AG04449 (cell line): ENCODE measurements around the gene ADPGK.
"Not testable (repeated sequence)": the region's sequence is repeated elsewhere in the genome, so short reads cannot be mapped to it uniquely, and the experiment has no call there.

Experiments
- CTCF ChIA-PET: fragments of 350-600 bp; formaldehyde crosslinking; extraction: SDS; loops from one replicate; lab custom pipeline; 2021; ENCODE audit warnings: antibody characterized with exemption; lab: Yijun Ruan, JAX
- POLR2A ChIA-PET: fragments of 400-600, 350-600 bp; formaldehyde crosslinking; extraction: SDS; loops from one replicate; lab custom pipeline; 2020; ENCODE audit warnings: antibody characterized with exemption, inconsistent platforms; lab: Yijun Ruan, JAX
- DNase-seq: peaks from one replicate; pipeline ENCODE4 v3.0.0-alpha.2; 2010; ENCODE audit warnings: low read depth, low spot score
- H3K4me3 ChIP-seq: 2 replicates; pipeline ENCODE4 v1.5.1; 2011; ENCODE audit warnings: low read depth, mild to moderate bottlenecking, control low read depth, low read length
- TF ChIP-seq, protein P1 (sequence below): IDR thresholded peaks from one replicate; pipeline ENCODE4 v1.5.1; 2011; ENCODE audit warnings: mild to moderate bottlenecking, moderate library complexity, low read length, control low read depth, inconsistent platforms; ENCODE audit not compliant: insufficient read depth; ENCODE audit errors: missing control alignments

The ADPGK gene

DNA sequence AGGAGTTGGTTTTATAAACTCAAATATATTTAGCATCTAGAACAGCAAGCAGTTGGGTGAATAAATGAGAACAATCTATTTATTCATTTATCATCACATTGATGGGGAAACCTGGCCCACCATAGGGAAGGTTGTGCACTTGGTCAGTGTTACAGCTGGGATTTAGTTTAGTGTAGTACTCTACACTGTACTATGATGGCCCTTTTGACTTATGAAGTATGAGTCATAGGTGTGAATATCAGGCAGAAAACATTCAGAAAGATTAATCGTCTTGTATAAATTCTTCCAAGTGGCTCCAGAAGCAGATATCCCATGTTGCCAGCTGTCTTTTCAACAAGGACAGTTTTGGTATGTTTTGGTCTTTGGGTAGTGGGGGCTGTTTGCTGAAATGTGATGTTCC is 59.5 kb downstream of the ADPGK start:
- no peak for DNase-seq
- TF ChIP-seq, protein P1, sequence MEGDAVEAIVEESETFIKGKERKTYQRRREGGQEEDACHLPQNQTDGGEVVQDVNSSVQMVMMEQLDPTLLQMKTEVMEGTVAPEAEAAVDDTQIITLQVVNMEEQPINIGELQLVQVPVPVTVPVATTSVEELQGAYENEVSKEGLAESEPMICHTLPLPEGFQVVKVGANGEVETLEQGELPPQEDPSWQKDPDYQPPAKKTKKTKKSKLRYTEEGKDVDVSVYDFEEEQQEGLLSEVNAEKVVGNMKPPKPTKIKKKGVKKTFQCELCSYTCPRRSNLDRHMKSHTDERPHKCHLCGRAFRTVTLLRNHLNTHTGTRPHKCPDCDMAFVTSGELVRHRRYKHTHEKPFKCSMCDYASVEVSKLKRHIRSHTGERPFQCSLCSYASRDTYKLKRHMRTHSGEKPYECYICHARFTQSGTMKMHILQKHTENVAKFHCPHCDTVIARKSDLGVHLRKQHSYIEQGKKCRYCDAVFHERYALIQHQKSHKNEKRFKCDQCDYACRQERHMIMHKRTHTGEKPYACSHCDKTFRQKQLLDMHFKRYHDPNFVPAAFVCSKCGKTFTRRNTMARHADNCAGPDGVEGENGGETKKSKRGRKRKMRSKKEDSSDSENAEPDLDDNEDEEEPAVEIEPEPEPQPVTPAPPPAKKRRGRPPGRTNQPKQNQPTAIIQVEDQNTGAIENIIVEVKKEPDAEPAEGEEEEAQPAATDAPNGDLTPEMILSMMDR: no peak
- no peak overlapping the region for H3K4me3 ChIP-seq
- ChIA-PET POLR2A (no interaction called here), CTCF (interaction anchor here (1.1 to 9.1 kb wide), 9 partner anchors 9 to 361 kb away, joined by 3 to 118 read pairs (median 11); no protein-coding TSS in a partner anchor)

GRCh38 chr15:72722071-72722696 is 61.4 kb downstream of the ADPGK start:
- DNase-seq: peak; percentile 29
- TF ChIP-seq, protein P1: peak; percentile 65
- H3K4me3 ChIP-seq: no peak overlapping the region
- POLR2A ChIA-PET: no interaction called here
- CTCF ChIA-PET: interaction anchor here (0.6 to 9.1 kb wide), 42 partner anchors 9 to 560 kb away, joined by 3 to 118 read pairs (median 4); no protein-coding TSS in a partner anchor

GRCh38 chr15:72708551-72709303 is 74.8 kb downstream of the ADPGK start:
- H3K4me3 ChIP-seq, POLR2A ChIA-PET, DNase-seq: not testable (repeated sequence)
- CTCF ChIA-PET: interaction anchor here (0.8 to 4.6 kb wide), 2 partner anchors 14 to 37 kb away, joined by 3 to 32 read pairs; no protein-coding TSS in a partner anchor

DNA sequence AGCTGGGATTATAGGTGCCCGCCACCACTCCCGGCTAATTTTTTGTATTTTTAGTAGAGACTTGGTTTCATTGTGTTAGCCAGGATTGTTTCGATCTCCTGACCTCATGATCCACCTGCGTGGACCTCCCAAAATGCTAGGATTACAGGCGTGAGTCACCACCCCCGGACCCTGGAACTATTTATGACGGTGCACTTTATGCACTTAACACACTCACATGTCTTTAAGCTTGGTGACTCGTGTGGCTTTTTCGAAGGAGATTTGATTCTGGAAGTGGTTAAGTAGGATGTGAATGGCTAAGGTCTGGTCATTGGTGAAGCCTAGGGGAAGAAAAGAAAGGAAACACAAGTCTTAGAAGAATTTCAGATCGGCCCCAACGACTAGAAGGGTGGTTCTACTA is 77.3 kb downstream of the ADPGK start:
- CTCF ChIA-PET: interaction anchor here (1.9 to 4.6 kb wide), 2 partner anchors 16 to 106 kb away, joined by 8 to 32 read pairs; no protein-coding TSS in a partner anchor
- TF ChIP-seq, protein P1: no peak
- POLR2A ChIA-PET: no interaction called here
- H3K4me3 ChIP-seq: no peak overlapping the region
- no peak for DNase-seq
